Measurements from ENCODE around the gene SSMEM1.
"Not testable (repeated sequence)": the region's sequence is repeated elsewhere in the genome, so short reads cannot be mapped to it uniquely, and the experiment has no call there.

SSMEM1 gene

GRCh38 chr7:130180571-130181262 is 26.9 kb upstream of the SSMEM1 start:
- 100% methylated on average over 7 of the region's 9 CpGs for WGBS (ENCODE audit: insufficient coverage)
- no peak overlapping the region for H3K4me3 ChIP-seq (ENCODE audit: control insufficient read depth in 1 of 7, extremely low read depth in 1 of 7, insufficient read depth in 4 of 7, low read depth in 2 of 7, low read length in 6 of 7)
- no peaks in the 10 kb centered on the region for H3K9me3 ChIP-seq (ENCODE audit: control extremely low read depth in 1 of 5, control insufficient read depth in 4 of 5, insufficient read depth in 2 of 5, low read depth in 1 of 5, low read length in 4 of 5)
- peaks cover 0 to 2% (median 0%) of the 10 kb centered on the region in 4 experiments for H3K4me1 ChIP-seq (ENCODE audit: control extremely low read depth in 1 of 4, control insufficient read depth in 4 of 4, insufficient read depth in 4 of 4, low read length in 3 of 4)
- H3K36me3 ChIP-seq (ENCODE audit: control insufficient read depth in 4 of 4, insufficient read depth in 4 of 4, low read length in 3 of 4) = peaks cover 14 to 45% (median 26%) of the 10 kb centered on the region in 4 experiments
- POLR2A ChIA-PET = no interaction called here
- no peaks in the 10 kb centered on the region for H3K27me3 ChIP-seq (replicated peaks in 2 of 5; ENCODE audit: control insufficient read depth in 4 of 5, insufficient read depth in 5 of 5, low read length in 4 of 5)
- DNase-seq = no peak
- CTCF ChIA-PET = interaction anchor here (3.2 kb wide), 1 partner anchor 11 kb away, joined by 10 read pairs; no protein-coding TSS in a partner anchor
- H3K27ac ChIP-seq (ENCODE audit: insufficient read depth in 1 of 2, low read depth in 1 of 2, low read length in 2 of 2, poor library complexity in 1 of 2, severe bottlenecking in 2 of 2) = no peak overlapping the region

- ChIA-PET CTCF (interaction anchor here (0.6 to 3.2 kb wide), 3 partner anchors 11 to 20 kb away, joined by 3 to 10 read pairs (median 3); no protein-coding TSS in a partner anchor), POLR2A (interaction anchor here (0.7 kb wide), 1 partner anchor 1273 kb away, joined by 3 read pairs; no protein-coding TSS in a partner anchor)
- Histone ChIP-seq H3K4me3 (ENCODE audit: control insufficient read depth in 1 of 7, extremely low read depth in 1 of 7, insufficient read depth in 4 of 7, low read depth in 2 of 7, low read length in 6 of 7) (no peak overlapping the region), H3K9me3 (ENCODE audit: control extremely low read depth in 1 of 5, control insufficient read depth in 4 of 5, insufficient read depth in 2 of 5, low read depth in 1 of 5, low read length in 4 of 5) (no peaks in the 10 kb centered on the region), H3K4me1 (ENCODE audit: control extremely low read depth in 1 of 4, control insufficient read depth in 4 of 4, insufficient read depth in 4 of 4, low read length in 3 of 4) (peaks cover 0 to 2% (median 0%) of the 10 kb centered on the region in 4 experiments), H3K27ac (ENCODE audit: insufficient read depth in 1 of 2, low read depth in 1 of 2, low read length in 2 of 2, poor library complexity in 1 of 2, severe bottlenecking in 2 of 2) (no peak overlapping the region), H3K36me3 (ENCODE audit: control insufficient read depth in 4 of 4, insufficient read depth in 4 of 4, low read length in 3 of 4) (peaks cover 14 to 45% (median 26%) of the 10 kb centered on the region in 4 experiments), H3K27me3 (replicated peaks in 2 of 5; ENCODE audit: control insufficient read depth in 4 of 5, insufficient read depth in 5 of 5, low read length in 4 of 5) (no peaks in the 10 kb centered on the region)
- WGBS (ENCODE audit: insufficient coverage) = 92% methylated on average over 2 of the region's 2 CpGs
- no peak for DNase-seq
Measured at GRCh38 chr7:130181263-130181605, 26.4 kb upstream of the SSMEM1 start.

GRCh38 chr7:130182990-130183389 is 24.7 kb upstream of the SSMEM1 start:
- POLR2A ChIA-PET = no interaction called here
- Histone ChIP-seq H3K9me3 (ENCODE audit: control extremely low read depth in 1 of 5, control insufficient read depth in 4 of 5, insufficient read depth in 2 of 5, low read depth in 1 of 5, low read length in 4 of 5) (no peaks in the 10 kb centered on the region), H3K27me3 (replicated peaks in 2 of 5; ENCODE audit: control insufficient read depth in 4 of 5, insufficient read depth in 5 of 5, low read length in 4 of 5) (no peaks in the 10 kb centered on the region), H3K36me3 (ENCODE audit: control insufficient read depth in 4 of 4, insufficient read depth in 4 of 4, low read length in 3 of 4) (peaks cover 14 to 41% (median 26%) of the 10 kb centered on the region in 4 experiments), H3K4me1 (ENCODE audit: control extremely low read depth in 1 of 4, control insufficient read depth in 4 of 4, insufficient read depth in 4 of 4, low read length in 3 of 4) (peaks cover 0 to 2% (median 0%) of the 10 kb centered on the region in 4 experiments), H3K4me3 (ENCODE audit: control insufficient read depth in 1 of 7, extremely low read depth in 1 of 7, insufficient read depth in 4 of 7, low read depth in 2 of 7, low read length in 6 of 7) (no peak overlapping the region), H3K27ac (ENCODE audit: insufficient read depth in 1 of 2, low read depth in 1 of 2, low read length in 2 of 2, poor library complexity in 1 of 2, severe bottlenecking in 2 of 2) (no peak overlapping the region)
- CTCF ChIA-PET = interaction anchor here (1.0 to 3.2 kb wide), 2 partner anchors 9 to 265 kb away, joined by 3 to 10 read pairs; no protein-coding TSS in a partner anchor
- no peak for DNase-seq
- WGBS (ENCODE audit: insufficient coverage) = no CpG with 5 or more reads among the region's 2 CpGs

- H3K27ac ChIP-seq (ENCODE audit: insufficient read depth in 1 of 2, low read depth in 1 of 2, low read length in 2 of 2, poor library complexity in 1 of 2, severe bottlenecking in 2 of 2); POLR2A ChIA-PET; H3K4me3 ChIP-seq (ENCODE audit: control insufficient read depth in 1 of 7, extremely low read depth in 1 of 7, insufficient read depth in 4 of 7, low read depth in 2 of 7, low read length in 6 of 7); H3K9me3 ChIP-seq (ENCODE audit: control extremely low read depth in 1 of 5, control insufficient read depth in 4 of 5, insufficient read depth in 2 of 5, low read depth in 1 of 5, low read length in 4 of 5); H3K4me1 ChIP-seq (ENCODE audit: control extremely low read depth in 1 of 4, control insufficient read depth in 4 of 4, insufficient read depth in 4 of 4, low read length in 3 of 4); DNase-seq; CTCF ChIA-PET; H3K27me3 ChIP-seq (replicated peaks in 2 of 5; ENCODE audit: control insufficient read depth in 4 of 5, insufficient read depth in 5 of 5, low read length in 4 of 5): not testable (repeated sequence)
- H3K36me3 ChIP-seq (ENCODE audit: control insufficient read depth in 4 of 4, insufficient read depth in 4 of 4, low read length in 3 of 4) = peaks cover 12 to 37% (median 25%) of the 10 kb centered on the region in 4 experiments
- WGBS (ENCODE audit: insufficient coverage) = 100% methylated on average over 1 of the region's 5 CpGs
Measured at GRCh38 chr7:130184349-130184748, 23.3 kb upstream of the SSMEM1 start.

- ChIA-PET CTCF (interaction anchor here (0.6 to 1.2 kb wide), 3 partner anchors 44 to 109 kb away, joined by 3 to 4 read pairs (median 3); no protein-coding TSS in a partner anchor), POLR2A (interaction anchor here (0.6 kb wide), 1 partner anchor 10 kb away, joined by 4 read pairs; no protein-coding TSS in a partner anchor)
- no peak overlapping the region for H3K27ac ChIP-seq (ENCODE audit: insufficient read depth in 1 of 2, low read depth in 1 of 2, low read length in 2 of 2, poor library complexity in 1 of 2, severe bottlenecking in 2 of 2)
- H3K4me1 ChIP-seq (ENCODE audit: control extremely low read depth in 1 of 4, control insufficient read depth in 4 of 4, insufficient read depth in 4 of 4, low read length in 3 of 4) = peaks cover 0 to under 1% (median 0%) of the 10 kb centered on the region in 4 experiments
- no peak overlapping the region for H3K4me3 ChIP-seq (ENCODE audit: control insufficient read depth in 1 of 7, extremely low read depth in 1 of 7, insufficient read depth in 4 of 7, low read depth in 2 of 7, low read length in 6 of 7)
- H3K27me3 ChIP-seq (replicated peaks in 2 of 5; ENCODE audit: control insufficient read depth in 4 of 5, insufficient read depth in 5 of 5, low read length in 4 of 5) = no peaks in the 10 kb centered on the region
- H3K36me3 ChIP-seq (ENCODE audit: control insufficient read depth in 4 of 4, insufficient read depth in 4 of 4, low read length in 3 of 4) = peaks cover 12 to 36% (median 22%) of the 10 kb centered on the region in 4 experiments
- 100% methylated on average over 2 of the region's 2 CpGs for WGBS (ENCODE audit: insufficient coverage)
- no peaks in the 10 kb centered on the region for H3K9me3 ChIP-seq (ENCODE audit: control extremely low read depth in 1 of 5, control insufficient read depth in 4 of 5, insufficient read depth in 2 of 5, low read depth in 1 of 5, low read length in 4 of 5)
- DNase-seq = no peak
Measured at GRCh38 chr7:130187360-130187759, 20.3 kb upstream of the SSMEM1 start.

- POLR2A ChIA-PET = no interaction called here
- Histone ChIP-seq H3K27me3 (replicated peaks in 2 of 5; ENCODE audit: control insufficient read depth in 4 of 5, insufficient read depth in 5 of 5, low read length in 4 of 5) (no peaks in the 10 kb centered on the region), H3K4me3 (ENCODE audit: control insufficient read depth in 1 of 7, extremely low read depth in 1 of 7, insufficient read depth in 4 of 7, low read depth in 2 of 7, low read length in 6 of 7) (no peak overlapping the region), H3K27ac (ENCODE audit: insufficient read depth in 1 of 2, low read depth in 1 of 2, low read length in 2 of 2, poor library complexity in 1 of 2, severe bottlenecking in 2 of 2) (no peak overlapping the region), H3K4me1 (ENCODE audit: control extremely low read depth in 1 of 4, control insufficient read depth in 4 of 4, insufficient read depth in 4 of 4, low read length in 3 of 4) (no peaks in the 10 kb centered on the region), H3K36me3 (ENCODE audit: control insufficient read depth in 4 of 4, insufficient read depth in 4 of 4, low read length in 3 of 4) (peaks cover 18 to 32% (median 20%) of the 10 kb centered on the region in 4 experiments), H3K9me3 (ENCODE audit: control extremely low read depth in 1 of 5, control insufficient read depth in 4 of 5, insufficient read depth in 2 of 5, low read depth in 1 of 5, low read length in 4 of 5) (no peaks in the 10 kb centered on the region)
- CTCF ChIA-PET = no interaction called here
- WGBS (ENCODE audit: insufficient coverage) = 81% methylated on average over 2 of the region's 5 CpGs
- DNase-seq = no peak
Measured at GRCh38 chr7:130189343-130189742, 18.3 kb upstream of the SSMEM1 start.

GRCh38 chr7:130191791-130192190 is 15.9 kb upstream of the SSMEM1 start:
- H3K27ac ChIP-seq (ENCODE audit: insufficient read depth in 1 of 2, low read depth in 1 of 2, low read length in 2 of 2, poor library complexity in 1 of 2, severe bottlenecking in 2 of 2) = no peak overlapping the region
- no peak overlapping the region for H3K4me3 ChIP-seq (ENCODE audit: control insufficient read depth in 1 of 7, extremely low read depth in 1 of 7, insufficient read depth in 4 of 7, low read depth in 2 of 7, low read length in 6 of 7)
- CTCF ChIA-PET = interaction anchor here (0.9 to 2.4 kb wide), 3 partner anchors 9 to 29 kb away, joined by 3 to 10 read pairs (median 4); no protein-coding TSS in a partner anchor
- no peaks in the 10 kb centered on the region for H3K9me3 ChIP-seq (ENCODE audit: control extremely low read depth in 1 of 5, control insufficient read depth in 4 of 5, insufficient read depth in 2 of 5, low read depth in 1 of 5, low read length in 4 of 5)
- no peaks in the 10 kb centered on the region for H3K4me1 ChIP-seq (ENCODE audit: control extremely low read depth in 1 of 4, control insufficient read depth in 4 of 4, insufficient read depth in 4 of 4, low read length in 3 of 4)
- 97% methylated on average over 7 of the region's 7 CpGs for WGBS (ENCODE audit: insufficient coverage)
- no peak for DNase-seq
- POLR2A ChIA-PET = no interaction called here
- H3K36me3 ChIP-seq (ENCODE audit: control insufficient read depth in 4 of 4, insufficient read depth in 4 of 4, low read length in 3 of 4) = peaks cover 18 to 31% (median 24%) of the 10 kb centered on the region in 4 experiments
- H3K27me3 ChIP-seq (replicated peaks in 2 of 5; ENCODE audit: control insufficient read depth in 4 of 5, insufficient read depth in 5 of 5, low read length in 4 of 5) = no peaks in the 10 kb centered on the region
